ENCODE measurements around the gene LGR4. TPM values are rescaled to one million over a fixed set of nuclear protein-coding genes. Genes with fewer than 3 reads are reported as not detected.

Gene LGR4
- total RNA-seq, 1 experiment from 2014 or later = 99.2 TPM

DNA sequence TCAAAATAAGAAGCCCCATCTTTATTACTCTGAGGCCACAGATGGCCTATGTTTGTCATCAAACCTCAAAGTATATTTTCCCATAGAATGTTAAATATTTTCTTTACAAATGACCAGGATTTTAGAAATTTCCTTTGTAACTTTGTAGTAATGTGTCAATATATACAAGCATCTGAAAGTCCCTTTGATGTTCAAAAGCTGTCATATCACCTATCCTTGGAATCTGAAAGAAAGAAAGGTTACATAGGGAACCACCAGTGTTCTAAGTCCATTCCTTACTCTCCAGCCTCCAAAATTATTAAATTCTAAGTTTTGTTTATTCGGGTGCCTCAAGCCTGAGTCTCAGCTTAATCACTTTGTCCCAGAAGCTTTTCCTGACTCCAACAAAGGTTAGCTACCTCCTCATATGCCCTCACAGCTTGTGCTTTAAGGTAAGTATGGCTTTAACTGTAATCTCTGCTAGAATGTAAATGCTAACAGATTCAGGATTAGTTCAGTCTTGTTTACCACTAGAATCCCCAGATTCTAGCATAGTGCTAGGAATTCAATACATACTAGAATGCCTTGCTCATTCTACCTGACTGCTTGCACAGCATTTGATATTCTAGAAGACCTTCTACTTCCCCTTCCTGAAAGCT, 141.8 kb downstream of the LGR4 start:
- H3K9ac ChIP-seq (ENCODE audit: extremely low read depth, insufficient read length, low read length) = no peak overlapping the region
- H3K18ac ChIP-seq (ENCODE audit: insufficient read length, low read depth, low read length) = no peak overlapping the region
- H3T11ph ChIP-seq (ENCODE audit: low read length) = no peak overlapping the region
- H3K9me3 ChIP-seq (ENCODE audit: control insufficient read depth, low read depth, low read length) = no peaks in the 10 kb centered on the region
- H2AFZ ChIP-seq (ENCODE audit: low read length) = no peak overlapping the region
- H3K4ac ChIP-seq (ENCODE audit: low read depth, low read length) = no peak overlapping the region
- no peak overlapping the region for H3K56ac ChIP-seq (ENCODE audit: insufficient read length, low read depth, low read length)
- H3K23me2 ChIP-seq (ENCODE audit: insufficient read length, low read depth, low read length, poor library complexity, severe bottlenecking) = no peaks in the 10 kb centered on the region
- no peaks in the 10 kb centered on the region; the same call in 1 of the 2 replicates for H3K4me1 ChIP-seq (ENCODE audit: insufficient read depth, low read length)
- Mint-ChIP-seq H3K4me3 (no peak overlapping the region), H3K27ac (peak overlapping the region; percentile 1 to 92 (median 40); a peak in 6 of 7 replicates), H3K4me1 (peaks cover 36 to 46% of the 10 kb centered on the region in 2 experiments), H3K36me3 (ENCODE audit: insufficient read depth in 1 of 3, low read depth in 3 of 3) (peaks cover 12 to 37% (median 22%) of the 10 kb centered on the region in 3 experiments), H3K9me3 (peaks cover 11 to 12% of the 10 kb centered on the region in 2 experiments), H3K27me3 (ENCODE audit: low read depth) (no peaks in the 10 kb centered on the region)
- H2BK15ac ChIP-seq (ENCODE audit: low read depth, low read length) = no peak overlapping the region
- no peak for DNase-seq
- H4K8ac ChIP-seq (replicated peaks; ENCODE audit: insufficient read length, low read depth, low read length) = no peak overlapping the region
- H3K79me1 ChIP-seq (ENCODE audit: insufficient read depth, low read depth, low read length, poor library complexity, severe bottlenecking) = no peaks in the 10 kb centered on the region
- H4K20me1 ChIP-seq (ENCODE audit: control insufficient read depth, insufficient read depth, insufficient read length) = no peaks in the 10 kb centered on the region
- no peak overlapping the region for H3K14ac ChIP-seq (ENCODE audit: insufficient read depth, low read length)
- H4K91ac ChIP-seq (ENCODE audit: insufficient read length, low read depth, low read length) = no peak overlapping the region
- H3K27ac ChIP-seq (ENCODE audit: insufficient read length, low read depth, low read length) = no peak overlapping the region
- H2BK20ac ChIP-seq (ENCODE audit: low read depth, low read length, poor library complexity, severe bottlenecking) = no peak overlapping the region
- H3K27me3 ChIP-seq (ENCODE audit: insufficient read depth, low read length) = no peaks in the 10 kb centered on the region
- no peak overlapping the region for H3K4me2 ChIP-seq (ENCODE audit: insufficient read depth, insufficient read length, low read length)
- H2AK5ac ChIP-seq (ENCODE audit: insufficient read length, low read length) = no peak overlapping the region
- H3K23ac ChIP-seq (ENCODE audit: insufficient read length, low read depth, low read length) = no peak overlapping the region
- WGBS (ENCODE audit: extremely low coverage, insufficient read length, low lambda C conversion rate) = no CpG with 5 or more reads among the region's 1 CpG
- no peak overlapping the region for H4K5ac ChIP-seq (ENCODE audit: insufficient read length, low read depth, low read length)
- no peak overlapping the region for H2BK120ac ChIP-seq (ENCODE audit: low read depth, low read length, poor library complexity, severe bottlenecking)
- H2BK5ac ChIP-seq (ENCODE audit: insufficient read length, low read length) = no peak overlapping the region
- no peak overlapping the region for H2BK12ac ChIP-seq (ENCODE audit: insufficient read length, low read depth, low read length)
- TF ChIP-seq CTCF (conservative IDR thresholded peaks at IDR 0.05) = no peak
- H3K79me2 ChIP-seq (ENCODE audit: insufficient read depth, low read length) = no peaks in the 10 kb centered on the region

Data from H9 (cell line).